Measurements from ENCODE around the gene ATAD3A.
"Not testable (repeated sequence)": the region's sequence is repeated elsewhere in the genome, so short reads cannot be mapped to it uniquely, and the experiment has no call there.

ATAD3A gene

DNA sequence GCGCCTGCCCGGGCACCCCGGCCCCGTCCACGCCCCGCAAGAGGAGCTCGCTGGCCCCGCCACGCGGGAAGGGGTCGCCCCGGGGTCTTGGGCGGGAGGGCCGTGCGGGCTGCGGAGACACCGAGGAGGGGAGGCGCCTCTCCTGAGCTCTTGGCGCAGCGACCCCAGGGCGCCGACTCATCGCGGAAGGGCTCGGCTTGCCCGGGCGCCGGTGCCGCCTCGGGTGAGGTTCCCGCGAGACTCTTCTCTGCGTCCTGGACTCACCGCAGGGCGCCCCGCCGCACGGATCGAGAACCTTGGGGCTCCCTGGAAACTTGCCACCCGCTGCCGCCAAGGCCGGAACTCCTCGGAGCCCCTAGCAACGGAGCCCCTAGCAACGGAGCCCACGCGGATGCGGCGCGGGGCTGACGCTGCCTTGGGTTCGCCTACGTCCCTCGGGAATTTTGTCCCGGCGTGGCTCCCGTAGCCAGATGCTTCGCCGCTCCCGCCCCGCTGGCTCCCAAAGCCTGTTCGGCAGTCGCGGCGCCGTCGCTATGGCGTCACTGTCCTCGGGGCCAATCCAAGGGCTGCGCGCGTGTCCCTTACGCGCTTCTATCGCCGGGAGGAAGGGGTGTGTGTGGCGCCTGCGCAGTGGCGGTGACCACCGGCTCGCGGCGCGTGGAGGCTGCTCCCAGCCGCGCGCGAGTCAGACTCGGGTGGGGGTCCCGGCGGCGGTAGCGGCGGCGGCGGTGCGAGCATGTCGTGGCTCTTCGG is at the start of gene ATAD3A:
Gene ATAD3A (plus strand): TSS at position 630 of the 753 bp plus-strand sequence. CDS start 107 bp downstream, at position 737.
- DNase-seq (ENCODE audit: low read depth in 2 of 2) = peak; percentile 93 to 94

DNA sequence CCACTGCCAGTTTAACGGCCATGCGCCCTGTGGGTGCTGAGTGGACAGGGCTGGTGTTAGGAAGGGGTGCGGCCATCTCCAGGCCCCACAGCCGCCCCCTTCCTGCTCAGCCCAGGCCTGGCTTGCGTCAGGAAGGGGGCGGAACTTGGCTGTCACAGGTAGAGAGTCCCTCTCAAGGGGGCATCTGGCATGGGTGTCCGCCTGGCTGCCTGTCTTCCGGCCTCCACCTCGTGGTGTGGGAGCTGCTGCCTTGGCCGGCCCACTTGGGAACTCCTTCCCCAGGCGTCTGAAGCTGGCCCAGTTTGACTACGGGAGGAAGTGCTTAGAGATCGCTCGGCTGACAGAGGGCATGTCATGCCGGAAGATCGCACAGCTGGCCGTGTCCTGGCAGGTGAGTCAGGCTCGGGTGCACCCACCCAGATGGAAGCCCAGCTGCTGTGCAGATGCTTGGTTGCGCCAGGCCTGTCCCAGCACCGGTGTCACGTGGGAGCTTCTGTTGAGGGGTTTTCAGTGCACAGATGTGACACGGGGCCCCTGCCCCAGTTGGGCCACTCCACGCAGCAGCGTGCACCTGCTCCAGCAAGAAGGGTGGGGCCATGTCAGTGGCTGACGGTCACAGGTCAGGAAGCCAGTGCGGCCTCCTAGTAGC is 49.5 kb upstream of the ATAD3A start:
- DNase-seq (ENCODE audit: low read depth in 2 of 2) = no peak

DNA sequence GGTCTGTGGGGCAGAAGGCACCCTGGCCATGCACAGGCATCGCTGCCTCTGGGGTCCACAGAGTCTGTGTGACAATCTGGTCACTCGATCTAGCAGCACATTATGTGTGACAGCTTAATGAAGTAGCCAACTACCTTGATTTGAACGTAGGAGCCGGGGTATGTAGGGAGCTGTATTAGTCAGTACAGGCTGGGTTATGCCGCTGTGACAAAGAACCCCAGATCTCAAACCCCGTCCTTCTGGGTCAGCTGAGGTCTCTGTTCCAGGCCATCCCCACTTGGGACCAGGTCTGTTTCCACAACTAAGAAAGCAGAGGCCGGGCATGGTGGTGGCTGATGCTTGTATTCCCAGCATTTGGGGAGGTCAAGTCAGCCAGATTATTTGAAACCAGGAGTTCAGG is 48.6 kb upstream of the ATAD3A start:
- no peak for DNase-seq (ENCODE audit: low read depth in 2 of 2)

GRCh38 chr1:1468196-1468985 is 43.6 kb upstream of the ATAD3A start:
- not testable (repeated sequence) for DNase-seq (ENCODE audit: low read depth in 2 of 2)

- DNase-seq (ENCODE audit: low read depth in 2 of 2) = no peak
Measured at GRCh38 chr1:1470626-1471388, 41.2 kb upstream of the ATAD3A start.

- peak; percentile 85 to 87 for DNase-seq (ENCODE audit: low read depth in 2 of 2)
Measured at GRCh38 chr1:1471389-1472052, 40.4 kb upstream of the ATAD3A start, which contains the start of gene ATAD3B. Gene ATAD3B, plus strand, starts transcription at chr1:1471765. Its CDS starts 120 bp downstream, at chr1:1471885.

DNA sequence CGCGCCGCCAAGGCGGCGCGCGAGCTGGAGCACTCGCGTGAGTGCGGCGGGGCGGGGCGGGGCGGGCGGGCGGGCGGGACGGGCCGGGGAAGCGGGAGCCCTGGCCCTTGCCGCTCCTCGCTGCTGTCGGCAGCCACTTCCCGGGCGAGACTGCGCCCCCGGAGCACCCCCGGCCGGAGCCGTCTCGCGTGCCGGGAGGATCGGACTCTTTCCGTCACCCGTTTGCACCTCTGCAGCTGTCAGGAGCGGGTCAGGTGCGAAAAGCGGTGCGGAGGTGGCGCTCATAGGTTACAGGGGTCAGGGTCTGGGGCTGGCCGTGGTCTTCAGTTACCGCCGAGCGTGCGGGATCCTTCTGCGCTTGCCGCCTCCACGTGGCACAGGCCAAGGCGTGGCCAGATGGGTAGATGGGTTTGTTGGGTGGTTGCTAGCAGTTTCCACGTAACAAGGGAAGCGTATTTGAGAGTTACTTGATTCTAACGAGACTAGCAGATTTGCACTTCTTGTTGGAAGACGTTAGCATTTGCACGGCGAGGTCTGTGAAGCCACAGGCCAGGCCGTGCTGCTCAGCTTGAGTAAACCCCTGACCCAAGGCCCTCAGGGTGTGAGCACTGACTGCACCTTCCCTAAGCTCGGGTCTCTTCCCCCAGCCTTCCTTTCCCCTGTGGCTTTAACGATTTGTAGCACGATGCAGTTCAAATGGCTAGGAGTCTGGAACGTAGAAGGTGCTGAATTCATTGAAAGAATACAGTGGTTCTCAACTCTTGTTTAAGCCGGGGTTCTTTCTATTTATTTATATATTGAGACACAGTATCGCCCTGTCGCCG is 39.7 kb upstream of the ATAD3A start:
- DNase-seq (ENCODE audit: low read depth in 2 of 2) = peak in 1 of 2 donors; percentile 19

- DNase-seq (ENCODE audit: low read depth in 2 of 2) = not testable (repeated sequence)
Measured at GRCh38 chr1:1476011-1476410, 36.0 kb upstream of the ATAD3A start.

DNA sequence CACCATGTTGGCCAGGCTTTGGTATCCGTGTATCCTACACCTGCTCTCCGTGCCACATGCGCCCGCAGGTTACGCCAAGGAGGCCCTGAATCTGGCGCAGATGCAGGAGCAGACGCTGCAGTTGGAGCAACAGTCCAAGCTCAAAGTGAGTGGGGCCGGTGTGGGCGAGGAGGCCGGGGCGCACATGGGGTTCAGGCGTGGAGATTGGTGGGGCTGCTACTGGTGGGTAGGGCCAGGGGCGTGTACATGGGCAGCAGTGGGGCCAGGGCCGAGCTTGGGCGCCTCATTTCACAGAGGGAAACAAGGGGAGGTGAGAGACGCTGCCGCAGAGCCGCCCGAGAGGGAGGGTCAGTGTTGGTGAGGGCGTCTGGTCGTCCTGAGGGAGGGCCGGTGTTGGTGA is 34.8 kb upstream of the ATAD3A start:
- no peak for DNase-seq (ENCODE audit: low read depth in 2 of 2)

DNA sequence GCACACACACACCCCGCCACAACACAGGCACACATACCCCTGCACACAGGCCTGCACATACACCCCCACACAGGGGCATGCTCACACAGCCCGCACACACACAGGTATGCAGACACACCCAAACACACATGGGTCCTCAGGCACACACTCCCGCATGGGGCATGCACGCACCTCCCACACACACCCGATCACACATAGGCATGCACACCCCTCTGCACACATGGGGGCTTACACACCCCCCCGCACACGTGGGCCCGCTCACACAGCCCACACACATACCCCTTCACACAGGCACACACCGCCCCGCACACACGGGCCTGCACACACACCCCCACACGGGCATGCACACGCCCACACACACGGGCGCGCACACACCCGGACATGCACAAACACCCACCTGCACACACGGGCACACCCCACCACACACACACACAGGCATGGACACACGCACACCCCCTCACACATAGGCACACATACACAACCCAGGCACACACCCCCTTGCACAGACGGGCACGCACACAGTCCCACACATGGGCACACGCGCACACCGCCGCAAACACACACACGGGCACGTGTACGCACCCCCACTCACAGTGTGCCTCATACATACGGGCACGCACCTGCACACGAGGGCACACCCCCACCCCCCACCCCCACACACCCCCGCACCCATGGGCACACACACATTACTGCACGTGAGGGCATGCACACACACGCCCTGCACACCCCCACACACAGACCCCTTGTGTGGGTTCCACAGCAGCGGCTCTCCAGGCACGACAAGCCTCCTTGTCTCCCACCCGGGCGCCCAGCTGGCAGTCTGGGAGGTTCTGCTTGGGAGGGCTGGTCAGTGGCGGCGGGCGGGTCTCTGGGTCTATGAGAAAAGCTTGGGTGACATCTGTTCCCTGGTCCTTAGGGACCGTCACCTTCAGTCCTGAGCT is 32.1 kb upstream of the ATAD3A start:
- no peak for DNase-seq (ENCODE audit: low read depth in 2 of 2)

- DNase-seq (ENCODE audit: low read depth in 2 of 2) = not testable (repeated sequence)
Measured at GRCh38 chr1:1480488-1480867, 31.5 kb upstream of the ATAD3A start.

GRCh38 chr1:1481811-1482210 is 30.2 kb upstream of the ATAD3A start:
- DNase-seq (ENCODE audit: low read depth in 2 of 2) = not testable (repeated sequence)

- no peak for DNase-seq (ENCODE audit: low read depth in 2 of 2)
Measured at GRCh38 chr1:1482856-1483255, 29.1 kb upstream of the ATAD3A start.

GRCh38 chr1:1483714-1484113 is 28.2 kb upstream of the ATAD3A start:
- no peak for DNase-seq (ENCODE audit: low read depth in 2 of 2)

GRCh38 chr1:1484976-1485750 is 26.8 kb upstream of the ATAD3A start:
- DNase-seq (ENCODE audit: low read depth in 2 of 2) = not testable (repeated sequence)

GRCh38 chr1:1485755-1486317 is 26.1 kb upstream of the ATAD3A start:
- not testable (repeated sequence) for DNase-seq (ENCODE audit: low read depth in 2 of 2)

DNA sequence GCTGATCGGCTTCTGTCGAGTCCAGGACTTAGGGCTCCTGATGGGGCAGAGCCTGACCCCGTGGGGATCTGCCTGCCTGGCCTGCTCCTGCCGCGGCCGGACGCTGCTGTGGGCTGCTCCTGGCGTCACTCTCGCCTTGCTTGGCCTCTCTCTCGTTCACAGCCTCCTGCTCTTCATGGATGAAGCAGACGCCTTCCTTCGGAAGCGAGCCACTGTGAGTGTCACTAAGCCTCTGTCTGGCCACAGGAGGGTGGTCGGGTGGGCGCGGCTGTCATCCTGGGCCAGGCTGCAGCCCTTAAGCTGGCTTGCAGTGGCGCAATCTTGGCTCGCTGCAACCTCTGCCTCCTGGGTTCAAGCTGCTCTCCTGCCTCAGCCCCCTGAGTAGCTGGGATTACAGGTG is 24.3 kb upstream of the ATAD3A start:
- no peak for DNase-seq (ENCODE audit: low read depth in 2 of 2)

DNA sequence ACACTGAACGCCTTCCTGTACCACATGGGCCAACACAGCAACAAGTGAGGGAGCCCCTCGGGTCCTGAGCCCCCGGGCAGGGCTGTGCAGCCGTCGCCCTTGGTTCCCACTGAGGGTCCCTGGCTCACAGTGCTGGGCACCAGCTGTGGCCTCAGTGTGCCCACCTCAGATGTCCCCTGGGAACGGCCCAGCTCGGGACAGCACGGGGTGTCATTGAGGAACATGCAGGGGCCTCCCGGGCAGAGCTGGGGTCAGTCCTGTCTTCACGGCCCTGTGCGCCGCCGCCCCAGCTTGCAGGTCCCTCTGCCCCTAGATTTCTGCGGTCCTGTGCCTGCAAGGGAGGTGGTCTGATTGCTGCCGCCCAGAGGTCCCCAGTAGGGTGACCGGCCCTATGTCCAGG is 22.7 kb upstream of the ATAD3A start:
- DNase-seq (ENCODE audit: low read depth in 2 of 2) = no peak

Data from stimulated activated CD8-positive, alpha-beta memory T cell treated with anti-CD3 and anti-CD28 coated beads, Interleukin-15, amount 100 ng/mL, for 4 hours (primary cell).